GM18907 (cell line): Measurements from ENCODE around the gene A3GALT2.

Experiments
- ATAC-seq: cut with Tn5 transposase; IDR thresholded peaks from one replicate; pipeline ENCODE4 v1.9.1; 2021; ENCODE audit warnings: mild to moderate bottlenecking, moderate library complexity; ENCODE audit not compliant: unreplicated experiment

The A3GALT2 gene

DNA sequence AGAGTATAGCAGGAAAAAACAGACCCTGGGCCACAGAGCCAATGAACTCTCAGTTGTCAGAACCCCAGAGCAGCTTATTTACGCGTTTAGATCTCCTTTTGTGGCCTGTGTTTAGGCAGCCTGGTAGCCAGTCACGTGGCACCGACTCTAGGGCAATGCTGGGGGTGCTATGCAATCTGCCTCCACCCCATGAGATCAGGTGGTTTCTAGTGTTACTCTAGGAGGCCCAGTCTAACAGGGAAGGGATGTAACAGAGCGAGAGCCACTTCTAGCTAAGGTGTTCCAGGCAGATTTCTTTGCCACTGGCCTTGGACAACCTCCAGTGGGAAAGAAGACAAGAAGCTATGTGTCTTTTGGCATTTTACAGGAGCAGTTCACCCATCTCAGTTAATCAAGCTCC, 12.0 kb upstream of the A3GALT2 start:
- ATAC-seq, result no peak

DNA sequence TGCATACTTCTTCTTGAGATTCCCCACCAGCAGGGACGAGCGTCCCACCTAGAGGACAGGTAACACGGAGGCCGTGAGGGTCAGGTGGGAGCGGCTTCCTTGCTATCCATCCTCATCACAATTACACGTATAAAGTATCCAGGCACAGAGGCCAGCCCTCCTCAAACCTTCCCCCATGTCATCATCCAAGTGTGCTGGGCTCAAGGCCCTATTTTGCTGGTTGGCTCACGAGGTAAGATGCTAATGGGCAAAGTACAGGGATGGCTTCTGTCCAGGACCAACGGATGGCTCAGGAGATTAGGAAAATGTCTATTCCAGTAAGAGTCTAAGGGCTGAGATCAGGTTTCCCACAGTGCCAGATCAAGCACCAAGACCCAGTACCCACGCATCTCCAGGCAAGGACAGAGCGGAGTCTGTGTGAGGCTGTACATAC, 11.5 kb upstream of the A3GALT2 start:
- ATAC-seq, result no peak

- ATAC-seq, result no peak
Observed at GRCh38 chr1:33331444-33332356, 10.8 kb upstream of the A3GALT2 start.

GRCh38 chr1:33330906-33331305, 10.0 kb upstream of the A3GALT2 start:
- no peak for ATAC-seq

DNA sequence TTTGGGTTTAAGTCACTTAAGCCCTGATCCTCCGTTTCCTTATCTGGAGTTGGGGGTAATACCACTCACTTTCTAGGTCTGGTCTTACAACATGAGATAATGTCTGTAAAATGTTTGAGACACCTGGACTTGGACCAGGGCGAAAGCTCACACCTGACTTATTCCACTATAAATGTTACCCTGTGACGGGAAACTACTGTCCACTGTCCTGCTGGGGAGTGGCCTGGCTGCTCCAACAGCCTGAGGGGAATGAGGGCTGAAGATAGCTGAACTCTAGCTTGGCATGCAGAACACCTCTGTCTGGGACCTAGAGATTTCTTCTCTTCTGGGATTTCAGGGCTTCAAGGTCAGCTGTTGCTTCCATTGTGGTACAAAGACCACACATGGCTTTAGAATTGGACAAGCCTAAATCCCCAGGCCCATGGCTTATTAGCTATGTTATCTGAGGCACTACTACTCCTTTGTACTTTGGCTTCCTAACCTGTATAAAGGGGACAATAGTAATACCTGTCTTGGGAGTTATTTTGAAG, 9.5 kb upstream of the A3GALT2 start:
- no peak for ATAC-seq

GRCh38 chr1:33329600-33330305, 8.9 kb upstream of the A3GALT2 start:
- ATAC-seq, result no peak

GRCh38 chr1:33328817-33329216, 7.9 kb upstream of the A3GALT2 start:
- ATAC-seq, result no peak

DNA sequence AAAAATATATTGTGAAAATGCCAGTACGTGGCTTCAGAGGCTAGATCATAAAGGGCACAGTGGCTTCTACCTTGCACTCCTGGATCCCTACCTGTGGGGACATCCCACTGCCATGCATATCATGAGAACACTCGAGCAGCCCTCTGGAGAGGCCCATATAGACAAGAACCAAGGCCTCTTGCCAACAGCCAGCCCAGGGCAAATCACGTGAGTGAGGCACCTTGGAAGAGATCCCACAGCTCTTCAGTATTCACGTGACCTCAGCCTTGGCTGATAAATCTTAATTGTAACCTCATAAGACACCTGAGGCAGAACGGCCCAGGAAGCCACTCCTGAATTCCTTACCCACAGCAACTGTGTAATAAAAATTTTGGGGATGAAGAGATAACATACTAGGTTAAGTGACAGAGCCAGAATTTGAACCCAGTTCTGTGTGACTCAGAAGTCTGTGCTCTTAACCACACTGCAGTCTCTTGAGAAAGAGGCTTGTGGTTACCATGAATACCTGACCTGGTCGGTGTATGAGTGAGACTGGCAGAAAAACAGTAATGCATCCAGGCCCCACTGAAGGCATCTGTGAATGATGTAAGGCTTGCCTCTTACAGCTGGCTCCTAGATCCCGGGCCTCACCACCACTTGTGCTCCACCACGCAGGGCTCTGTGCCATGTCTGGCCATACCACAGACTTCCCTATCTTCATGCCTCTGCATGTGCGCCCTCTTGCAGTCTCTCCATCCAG, 6.9 kb upstream of the A3GALT2 start:
- ATAC-seq, result no peak

- no peak for ATAC-seq
Observed at GRCh38 chr1:33326785-33327184, 5.9 kb upstream of the A3GALT2 start.

GRCh38 chr1:33324677-33325575, 4.0 kb upstream of the A3GALT2 start:
- ATAC-seq, result no peak

- no peak for ATAC-seq
Observed at GRCh38 chr1:33323663-33324477, 3.0 kb upstream of the A3GALT2 start.

DNA sequence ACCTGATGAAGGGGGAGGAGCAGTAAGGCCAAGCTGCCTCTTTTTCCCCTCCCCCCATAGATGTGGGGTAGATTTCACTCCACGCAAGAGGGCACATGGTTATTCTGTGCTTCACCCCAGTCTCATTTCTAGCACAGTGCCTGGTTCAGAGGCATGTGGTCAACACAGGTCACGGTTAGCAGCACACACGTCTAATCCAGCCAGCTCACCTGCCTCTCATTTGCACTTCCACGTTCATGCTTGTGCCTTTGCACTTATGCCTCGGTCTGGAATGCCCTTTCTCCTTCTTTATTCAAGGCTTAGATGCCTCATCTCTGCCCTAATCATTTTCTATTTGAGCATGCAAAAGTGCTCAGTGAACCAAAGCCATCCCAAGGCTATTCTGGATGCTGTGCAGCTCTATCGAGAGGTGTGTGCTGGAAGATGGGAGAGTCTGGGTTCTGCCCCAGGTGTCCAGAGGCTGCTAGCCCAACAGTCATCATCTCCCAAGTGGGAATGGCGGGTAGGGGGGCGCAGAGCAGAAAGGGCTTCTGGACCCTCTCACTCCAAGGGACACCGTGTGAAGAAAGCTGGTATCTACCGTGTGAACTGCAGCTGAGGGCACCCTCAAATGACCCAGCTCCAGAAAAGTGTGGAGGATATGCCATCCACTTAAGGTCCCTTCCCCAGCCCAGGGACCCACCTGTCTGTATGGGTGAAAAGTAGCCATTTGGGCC, 2.1 kb upstream of the A3GALT2 start:
- no peak for ATAC-seq

GRCh38 chr1:33322109-33322508, 1.2 kb upstream of the A3GALT2 start:
- no peak for ATAC-seq

DNA sequence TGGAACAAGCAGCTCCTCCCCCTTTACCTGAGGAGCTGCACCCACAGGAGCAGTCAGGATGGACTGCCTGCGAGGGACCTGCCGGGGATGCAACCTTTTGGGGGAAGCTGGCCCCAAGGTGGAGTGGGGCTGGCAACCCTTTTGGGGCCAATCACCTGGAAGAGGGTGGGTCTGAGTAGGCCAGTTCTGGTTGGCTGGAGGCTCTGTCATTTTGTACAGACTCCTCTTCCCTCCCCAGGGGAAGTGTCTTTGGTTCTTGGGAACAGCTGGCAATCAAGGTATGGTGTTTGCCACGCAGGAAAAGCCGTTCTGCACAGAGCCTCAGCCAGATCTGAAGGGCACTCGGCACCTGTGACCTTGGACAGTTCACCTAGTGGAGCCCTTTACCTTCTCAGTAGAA, 280 bp upstream of the A3GALT2 start:
- no peak for ATAC-seq

- ATAC-seq, result no peak
Observed at GRCh38 chr1:33319949-33320618, 814 bp downstream of the A3GALT2 start.

GRCh38 chr1:33319186-33319948, 1.5 kb downstream of the A3GALT2 start:
- no peak for ATAC-seq

GRCh38 chr1:33317946-33318345, 3.0 kb downstream of the A3GALT2 start:
- no peak for ATAC-seq
